Hepatocyte (in vitro differentiated cells): ENCODE results near the gene MACO1.

ENCODE experiments used
- CTCF ChIP-seq: fragments of 200-600 bp; sonication (generic); IDR thresholded peaks from 2 replicates; pipeline ENCODE4 v1.5.1; 2016; ENCODE audit warnings: antibody characterized with exemption, mild to moderate bottlenecking; ENCODE audit not compliant: poor library complexity
- EZH2 ChIP-seq: fragments of 200-600 bp; sonication (generic); IDR thresholded peaks from 2 replicates; pipeline ENCODE4 v1.6.1; 2016; ENCODE audit warnings: antibody characterized with exemption, mild to moderate bottlenecking, borderline replicate concordance

- no peak for TF ChIP-seq CTCF
- no peak for TF ChIP-seq EZH2
Measured at GRCh38 chr1:25540750-25541342, 110.1 kb downstream of the MACO1 start.
